Tongue (tissue), 2 donors: ENCODE data around the gene NOXA1. TPM values are rescaled to one million over a fixed set of nuclear protein-coding genes. Genes with fewer than 3 reads are reported as not detected.

Source experiments
- DNase-seq: peaks from one replicate; pipeline ENCODE4 v3.0.0-alpha.2; 2015
- total RNA-seq: library from RNA; depleted of rRNA; stranded (reverse); fragments of >200 nt; gene quantifications from one replicate; pipeline ENCODE4 v1.2.3, GENCODE V29; 2014

NOXA1 gene
- total RNA-seq, 1 donor from 2014 or later, result 1.2 TPM

DNA sequence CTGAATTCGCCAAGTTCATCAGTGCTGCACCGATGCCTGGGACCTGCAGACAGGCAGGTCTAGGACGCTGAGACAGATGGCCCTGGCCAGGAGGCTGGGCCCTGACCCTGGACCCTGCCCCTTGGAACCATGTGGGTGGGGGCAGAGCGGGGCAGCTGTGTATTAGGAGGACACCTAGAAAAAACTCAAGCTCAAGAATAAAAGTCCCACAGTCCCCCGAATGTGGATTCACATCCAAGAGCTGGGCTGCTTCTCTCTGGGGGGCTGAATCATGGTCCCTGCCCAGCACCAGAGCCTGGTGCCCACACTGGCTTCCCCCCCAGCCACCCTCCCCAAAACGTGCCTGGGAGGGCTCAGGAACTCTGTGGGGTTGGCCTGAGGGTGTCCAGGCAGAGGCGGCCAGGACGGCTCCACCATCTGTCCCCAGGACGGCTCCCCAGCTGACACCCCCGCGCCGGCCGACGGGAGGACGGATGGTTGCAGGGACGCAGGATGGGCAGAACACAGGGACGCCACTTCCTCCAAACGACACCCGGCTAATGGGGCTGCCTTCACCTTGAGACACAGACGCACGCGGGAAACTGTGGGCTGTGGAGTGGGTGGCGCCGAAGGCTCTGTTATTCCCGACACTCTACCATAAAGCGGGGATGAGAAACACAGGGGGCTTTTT, 35.2 kb upstream of the NOXA1 start:
- no peak for DNase-seq

DNA sequence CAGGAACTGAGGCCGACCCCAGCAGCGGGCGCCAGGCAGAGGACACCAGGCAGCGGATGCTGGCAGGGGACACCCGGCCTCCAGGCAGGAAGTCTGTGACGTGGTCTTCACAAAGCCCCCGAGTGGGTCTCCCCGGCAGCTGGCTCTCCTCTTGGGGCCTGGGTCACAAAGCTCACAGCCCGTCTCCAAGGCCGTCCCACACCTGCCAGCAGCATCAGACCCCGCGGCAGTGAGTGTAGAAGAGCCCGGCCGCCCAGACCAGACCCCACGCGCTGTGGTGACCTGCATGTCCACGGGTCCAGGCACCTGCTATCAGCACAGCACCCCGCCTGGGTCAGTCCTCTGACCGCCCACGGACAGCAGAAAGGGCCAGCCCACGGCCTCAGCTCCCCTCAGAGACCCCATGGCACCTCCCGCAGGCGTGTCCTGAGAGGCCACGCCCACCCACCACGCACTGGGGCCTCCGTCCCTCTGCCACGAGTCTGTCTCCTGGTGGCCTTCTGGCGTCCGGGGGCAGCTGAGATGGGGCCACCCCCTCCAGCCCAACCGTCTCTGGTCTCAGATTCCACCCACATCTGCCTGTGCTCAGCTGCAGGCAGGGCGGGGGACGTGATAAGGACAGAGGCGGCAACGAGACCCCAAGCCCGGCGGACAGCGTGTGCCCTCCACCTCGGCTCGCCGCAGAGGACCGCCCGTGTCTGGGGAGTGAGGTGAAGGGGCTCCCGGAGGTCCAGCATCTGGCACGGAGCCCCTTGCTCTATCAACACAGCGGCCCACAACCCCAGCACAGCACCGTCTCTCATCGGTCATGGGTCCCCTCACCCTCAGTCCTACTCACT, 34.4 kb upstream of the NOXA1 start:
- DNase-seq, result no peak

DNA sequence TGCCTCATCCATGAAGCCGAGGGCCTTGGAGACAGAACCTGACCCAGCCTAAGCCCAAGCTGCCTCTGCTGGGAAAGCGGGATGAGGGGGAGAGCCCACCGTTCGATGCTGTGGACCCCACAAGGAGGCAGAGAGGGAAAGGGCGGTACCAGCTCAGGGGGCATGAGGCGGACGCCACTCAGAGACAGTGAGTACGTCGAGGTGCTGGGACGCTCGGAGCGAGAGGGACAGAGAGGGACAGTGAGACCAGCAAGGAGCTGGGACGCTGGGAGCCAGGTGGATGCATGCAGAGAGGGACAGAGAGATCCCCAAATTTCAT, 33.8 kb upstream of the NOXA1 start:
- no peak for DNase-seq

DNA sequence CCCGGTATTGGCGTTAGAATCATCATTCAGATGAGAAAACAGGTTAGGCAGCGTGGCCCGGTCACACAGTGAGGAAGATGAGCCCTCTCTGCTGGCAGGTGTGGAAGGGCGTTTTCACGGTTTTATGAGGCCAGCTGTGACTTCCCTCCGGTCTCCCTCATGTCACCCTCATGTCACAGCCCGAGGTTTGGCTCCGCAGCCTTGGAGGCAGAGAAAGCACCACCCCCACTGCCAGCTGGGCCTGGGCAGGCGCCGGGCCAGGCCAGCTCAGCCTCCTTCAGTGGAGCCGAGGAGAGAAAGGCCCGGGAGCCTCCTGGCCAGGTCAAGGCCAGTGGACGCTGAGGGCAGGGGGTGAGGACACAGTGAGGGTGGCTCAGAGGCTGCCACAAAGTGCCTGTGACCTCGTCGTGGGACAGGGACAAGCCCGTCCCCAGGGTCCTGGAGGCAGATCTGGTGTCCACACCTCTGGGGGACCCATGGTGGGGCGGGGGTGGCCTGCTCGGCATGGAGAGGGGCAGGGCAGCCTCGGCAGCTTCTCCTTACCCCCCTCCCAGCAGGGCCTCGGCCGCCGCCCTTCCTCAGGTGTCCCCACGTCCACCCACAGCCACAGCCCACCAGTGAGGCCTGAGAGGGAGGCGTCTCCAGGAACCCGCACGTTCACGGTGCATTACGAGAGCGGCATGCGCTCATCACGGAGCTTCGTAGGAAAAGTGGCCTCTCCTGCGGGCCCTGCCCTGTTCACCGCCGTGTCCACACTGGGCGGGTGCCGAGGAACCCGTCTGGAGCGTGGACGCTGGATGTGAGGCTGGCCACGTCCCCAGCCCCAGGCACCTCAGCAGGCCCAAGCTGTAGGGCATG, 32.4 kb upstream of the NOXA1 start:
- peak; percentile 70 for DNase-seq

DNA sequence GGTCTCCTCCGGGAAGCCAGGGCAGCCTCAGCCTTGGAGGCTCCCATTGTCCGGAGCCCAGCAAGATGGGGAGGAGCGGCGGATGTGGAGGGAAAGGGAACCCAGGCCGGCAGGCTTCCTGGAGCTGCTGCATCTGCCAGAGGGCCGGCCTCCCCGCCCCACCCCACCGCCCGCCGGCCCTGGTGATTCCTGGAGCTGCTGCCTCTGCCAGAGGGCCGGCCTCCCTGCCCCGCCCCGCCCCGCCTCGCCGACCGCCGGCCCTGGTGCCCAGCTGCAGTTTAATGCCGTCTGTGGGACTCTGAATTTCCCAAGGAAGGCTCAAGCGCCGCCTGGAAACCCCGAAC, 31.8 kb upstream of the NOXA1 start:
- no peak for DNase-seq

DNA sequence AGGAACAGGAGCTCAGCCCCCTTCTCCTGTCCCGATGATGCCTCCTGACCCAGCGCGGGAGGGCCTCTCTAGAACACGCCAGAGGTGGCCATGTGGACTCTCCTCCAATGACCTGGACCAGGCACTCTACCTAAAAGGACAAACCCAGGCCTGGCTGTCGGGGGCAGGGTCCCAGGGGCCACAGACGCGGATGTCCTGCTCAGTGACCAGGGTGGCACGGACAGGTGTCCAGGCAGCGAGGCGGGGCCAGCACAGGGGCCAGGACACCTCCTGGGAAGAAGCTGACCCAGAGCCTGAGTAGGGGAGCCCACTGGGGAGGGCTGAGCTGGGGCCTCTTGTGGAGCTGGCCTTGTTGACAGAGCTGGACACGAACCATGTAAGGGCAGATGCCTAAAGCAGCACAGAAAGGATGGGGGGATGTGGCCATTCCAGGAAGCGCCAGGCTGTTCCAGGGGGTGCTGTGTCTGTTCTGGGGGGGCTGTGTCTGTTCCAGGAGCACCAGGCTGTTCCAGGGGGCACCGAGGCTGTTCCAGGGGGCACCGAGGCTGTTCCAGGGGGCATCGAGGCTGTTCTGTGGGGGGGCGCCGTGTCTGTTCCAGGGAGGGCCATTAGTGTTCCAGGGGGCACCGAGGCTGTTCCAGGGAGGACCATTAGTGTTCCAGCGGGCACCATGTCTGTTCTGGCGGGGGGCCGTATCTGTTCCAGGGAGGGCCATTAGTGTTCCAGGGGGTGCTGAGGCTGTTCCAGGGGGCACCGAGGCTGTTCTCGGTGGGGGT, 30.8 kb upstream of the NOXA1 start:
- no peak for DNase-seq

DNA sequence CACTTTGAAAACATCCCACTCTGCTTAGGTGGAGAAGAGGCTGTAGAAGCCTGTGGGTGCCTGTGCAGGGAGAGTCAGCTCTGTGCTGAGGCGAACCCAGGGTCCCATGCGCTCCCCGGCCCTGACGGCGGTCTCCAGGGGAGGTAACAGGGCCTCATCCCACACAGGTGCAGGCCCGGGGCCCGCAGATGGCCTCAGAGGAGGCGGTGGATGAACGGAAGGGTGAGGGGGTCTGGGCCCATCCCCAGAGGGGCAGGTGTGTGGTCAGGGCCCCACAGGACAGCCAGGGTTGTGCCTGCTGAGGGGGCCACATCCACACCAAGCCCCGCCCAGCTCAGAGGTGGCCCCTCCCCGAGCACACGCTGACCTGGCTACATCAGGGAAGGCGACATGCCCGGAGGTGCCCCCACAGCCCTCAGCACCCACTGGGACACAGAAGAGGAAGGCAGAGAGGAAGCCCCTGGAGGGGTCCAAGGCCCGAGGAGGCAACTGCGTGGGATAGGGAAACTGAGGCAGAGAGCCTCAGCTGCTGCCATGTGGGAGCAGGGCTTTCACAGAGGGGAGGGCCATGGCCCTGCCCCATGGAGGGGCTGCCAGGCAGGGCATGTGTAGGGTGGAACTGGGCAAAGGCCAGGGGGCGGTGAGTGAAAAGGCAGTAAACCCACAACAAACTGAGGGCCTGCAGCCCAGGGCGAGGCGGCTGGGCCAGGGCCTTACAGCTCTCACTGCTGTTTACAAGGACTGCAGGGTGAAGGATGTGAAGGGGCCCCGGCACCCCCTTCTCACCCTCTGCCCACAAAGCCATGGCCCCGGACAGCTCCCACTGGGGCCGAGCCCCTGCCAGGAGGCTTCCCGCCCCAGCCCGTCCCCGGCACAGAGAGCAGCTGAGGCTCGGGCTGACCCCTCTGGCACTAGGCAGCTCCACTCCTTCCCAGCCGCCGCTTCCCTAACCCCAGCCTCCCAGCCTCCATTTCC, 29.7 kb upstream of the NOXA1 start:
- DNase-seq, result no peak

DNA sequence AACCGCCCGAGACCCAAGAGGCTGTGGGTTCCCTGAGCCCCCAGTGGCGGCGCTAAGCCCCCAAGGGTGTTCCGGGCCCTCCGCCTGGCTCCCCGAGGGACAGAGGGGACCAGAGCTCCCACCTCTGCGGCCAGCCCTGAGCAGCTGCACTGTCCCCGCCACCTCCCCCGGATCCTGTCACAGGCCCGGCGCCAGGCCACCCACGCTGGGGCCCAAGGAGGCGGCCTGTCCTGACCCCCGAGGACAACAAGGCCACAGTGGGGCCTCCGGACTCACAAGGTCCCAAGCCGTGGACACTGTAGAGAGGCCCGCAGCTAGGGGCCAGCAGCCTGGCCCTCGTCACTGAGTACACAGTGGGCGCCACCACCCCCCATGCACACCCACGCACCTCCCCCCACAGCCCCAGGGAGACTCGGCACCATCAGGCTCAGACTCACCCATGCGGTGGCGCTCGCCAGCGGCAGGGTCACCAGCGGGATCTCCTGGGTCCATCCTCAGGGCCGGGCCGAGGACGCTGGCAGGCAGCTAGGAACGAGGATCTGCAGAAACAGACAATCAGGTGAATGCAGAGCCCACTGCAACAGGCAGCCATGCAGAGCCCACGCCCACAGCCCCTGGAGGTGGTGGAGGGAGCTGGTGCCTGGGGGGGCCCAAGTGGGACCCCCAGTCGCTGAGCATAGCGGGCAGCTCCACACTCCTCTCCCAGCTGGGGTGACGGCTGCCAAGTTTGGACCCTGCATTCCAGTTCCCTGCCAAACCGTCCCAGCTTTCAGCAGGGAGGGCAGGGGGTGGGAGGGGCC, 28.1 kb upstream of the NOXA1 start:
- no peak for DNase-seq

DNA sequence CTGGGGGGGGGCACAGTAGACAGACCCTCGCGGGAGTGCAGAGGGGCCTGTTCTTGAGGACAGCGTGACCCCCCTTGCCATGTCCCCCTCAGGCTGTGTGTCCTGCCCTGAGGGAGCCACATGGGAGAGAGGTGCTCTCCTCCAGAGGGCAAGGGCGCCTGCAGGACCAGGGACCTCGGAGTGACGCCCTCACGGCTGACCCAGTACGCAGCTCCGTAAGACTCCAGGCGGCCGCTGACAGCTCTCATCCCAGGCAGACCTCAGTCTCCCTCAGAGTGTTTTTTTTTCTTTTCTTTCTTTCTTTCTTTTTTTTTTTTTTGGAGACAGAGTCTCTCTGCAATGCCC, 27.6 kb upstream of the NOXA1 start:
- no peak for DNase-seq

DNA sequence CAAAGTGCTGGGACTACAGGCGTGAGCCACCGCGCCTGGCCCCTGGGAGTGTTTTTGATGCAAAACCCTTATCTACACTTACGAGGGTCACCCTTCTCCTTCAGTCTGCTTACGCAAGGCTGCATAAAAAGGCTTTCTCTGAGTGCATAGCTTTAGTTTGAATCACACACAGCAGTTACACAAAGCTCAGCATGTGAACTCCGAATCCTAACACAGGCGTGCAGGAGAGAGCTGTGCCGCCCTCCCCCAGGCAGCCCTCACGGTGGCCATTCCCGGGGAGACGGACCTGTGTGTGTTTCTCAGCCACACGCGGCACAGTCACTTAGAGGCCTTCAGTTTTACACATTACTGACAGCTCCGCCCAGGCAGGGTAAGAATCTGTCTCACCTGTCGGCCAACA, 27.0 kb upstream of the NOXA1 start:
- DNase-seq, result no peak

DNA sequence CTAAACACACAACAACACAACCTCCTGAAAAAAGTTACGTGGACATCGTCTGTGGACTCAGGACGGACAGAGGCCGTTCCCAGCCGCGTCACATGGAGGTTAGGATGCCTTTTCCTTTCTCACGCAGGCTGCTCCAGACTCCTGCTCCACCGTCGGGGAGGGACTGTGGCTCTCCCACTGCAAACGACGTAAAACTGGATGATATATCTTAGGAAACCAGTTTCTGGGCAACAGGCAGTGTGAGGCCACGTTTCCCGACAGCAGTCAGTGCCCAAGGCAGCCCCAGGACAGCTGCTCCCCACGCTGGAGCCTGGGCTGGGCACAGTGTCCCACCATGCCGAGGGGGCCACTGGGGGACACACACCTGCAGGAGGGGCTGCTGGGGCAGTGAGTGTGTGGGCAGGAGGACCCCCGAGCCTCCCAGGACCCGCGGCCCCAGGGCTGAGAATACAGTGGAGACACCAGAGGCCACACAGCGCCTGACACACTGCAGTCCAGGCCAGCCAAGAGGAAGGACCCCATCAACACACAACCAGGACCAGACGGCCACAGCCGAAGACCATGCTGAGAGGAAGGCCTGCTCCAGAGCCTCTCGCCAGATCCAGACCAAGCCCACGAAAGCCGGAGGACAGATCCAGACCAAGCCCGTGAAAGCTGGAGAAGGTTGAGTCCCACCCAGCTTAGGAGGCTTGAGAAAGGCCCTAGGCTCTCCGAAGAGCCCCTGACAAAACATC, 26.4 kb upstream of the NOXA1 start:
- no peak for DNase-seq

DNA sequence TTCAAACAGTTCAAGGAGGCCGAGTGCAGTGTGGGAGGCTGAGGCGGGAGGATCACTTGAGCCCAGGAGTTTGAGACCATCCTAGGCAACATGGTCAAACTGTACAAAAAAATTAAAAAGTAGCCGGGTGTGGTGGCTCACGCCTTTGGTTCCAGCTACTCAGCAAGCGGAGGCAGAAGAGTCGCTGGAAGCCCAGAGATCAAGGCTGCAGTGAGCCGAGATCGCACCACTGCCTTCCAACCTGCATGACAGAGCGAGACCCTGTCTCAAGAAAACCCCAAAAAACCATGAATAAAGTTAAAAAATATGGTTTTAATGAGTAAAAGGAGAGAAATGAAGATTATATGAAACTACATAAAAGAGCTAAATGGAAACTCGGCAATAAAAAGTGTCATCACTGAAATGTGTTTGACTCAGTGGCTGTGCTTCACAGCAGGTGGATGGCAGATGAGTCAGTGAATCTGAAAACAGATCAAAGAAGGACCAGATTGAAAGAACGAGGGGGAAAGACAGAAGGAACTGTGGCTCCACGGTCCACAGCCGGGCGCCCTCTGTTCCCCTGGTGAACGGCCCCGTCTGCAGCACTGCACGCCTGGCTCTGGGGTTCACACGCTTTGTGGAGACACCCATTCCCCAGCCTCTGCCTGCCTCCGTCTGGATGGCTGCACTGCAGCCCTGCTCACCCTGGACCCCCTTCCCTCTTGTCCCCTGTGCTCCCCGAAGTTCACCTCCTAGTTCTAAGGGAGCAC, 25.3 kb upstream of the NOXA1 start:
- DNase-seq, result no peak

DNA sequence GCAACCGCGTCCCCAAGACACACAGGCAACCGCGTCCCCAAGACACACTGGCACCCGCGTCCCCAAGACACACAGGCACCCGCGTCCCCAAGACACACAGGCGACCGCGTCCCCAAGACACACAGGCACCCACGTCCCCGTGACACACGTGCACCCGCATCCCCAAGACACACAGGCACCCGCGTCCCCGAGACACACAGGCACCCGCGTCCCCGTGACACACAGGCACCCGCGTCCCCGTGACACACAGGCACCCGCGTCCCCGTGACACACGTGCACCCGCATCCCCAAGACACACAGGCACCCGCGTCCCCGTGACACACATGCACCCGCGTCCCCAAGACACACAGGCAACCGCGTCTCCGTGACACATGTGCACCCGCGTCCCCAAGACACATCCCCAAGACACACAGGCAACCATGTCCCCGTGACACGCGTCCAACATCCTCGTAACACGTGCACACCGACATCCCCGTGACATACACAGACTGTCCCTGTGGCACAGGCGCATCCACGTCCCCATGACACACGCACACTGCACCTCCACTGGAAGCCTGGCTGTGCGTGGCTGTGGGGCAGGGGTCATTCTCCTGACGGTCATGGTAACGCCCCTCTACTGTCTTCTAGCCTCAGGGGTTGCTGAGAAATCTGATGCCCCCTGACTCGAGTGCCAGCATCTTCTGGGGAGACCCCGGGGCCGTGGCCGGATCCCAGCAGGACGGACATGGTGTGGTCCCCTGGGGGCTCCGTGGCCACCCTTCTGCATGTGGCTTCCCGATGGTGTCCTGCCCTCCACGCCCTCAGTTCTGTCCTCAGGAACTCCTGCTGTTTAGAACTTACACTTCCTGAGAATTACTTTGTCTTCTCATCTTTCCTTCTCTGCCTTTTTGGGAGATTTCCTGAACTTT, 24.4 kb upstream of the NOXA1 start:
- DNase-seq, result no peak

DNA sequence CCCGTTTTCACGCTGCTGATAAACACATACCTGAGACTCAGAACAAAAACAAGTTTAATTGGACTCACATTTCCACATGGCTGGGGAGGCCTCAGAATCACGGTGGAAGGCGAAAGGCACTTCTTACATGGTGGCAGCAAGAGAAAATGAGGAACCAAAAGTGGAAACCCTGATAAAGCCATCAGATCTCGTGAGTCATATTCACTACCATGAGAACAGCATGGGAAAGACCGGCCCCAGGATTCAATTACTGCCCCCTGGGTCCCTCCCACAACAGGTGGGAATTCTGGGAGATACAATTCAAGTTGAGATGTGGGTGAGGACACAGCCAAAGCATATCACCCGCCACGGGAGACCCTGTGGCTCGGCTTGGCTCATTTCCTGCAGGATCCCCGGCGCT, 20.4 kb upstream of the NOXA1 start:
- DNase-seq, result no peak

DNA sequence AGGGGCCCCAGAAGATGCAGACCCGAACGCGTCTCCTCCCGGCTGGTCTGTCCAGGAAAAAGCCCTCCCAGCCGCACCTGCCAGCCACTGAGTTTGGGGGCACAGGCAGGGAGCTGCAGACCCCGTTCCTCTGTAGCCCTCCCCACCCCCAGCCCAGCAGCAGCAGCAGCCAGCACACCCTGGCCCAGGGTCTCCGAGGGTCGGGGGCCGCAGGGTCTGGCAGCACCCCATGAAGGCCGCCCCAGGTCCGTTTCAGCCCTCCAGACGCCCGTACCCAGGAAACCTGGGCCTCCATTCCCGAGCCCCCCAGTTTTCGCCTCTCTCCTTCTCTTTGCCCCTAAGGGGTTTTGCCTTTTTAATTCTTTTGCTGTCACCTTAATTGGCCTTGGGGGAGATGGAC, 19.9 kb upstream of the NOXA1 start:
- DNase-seq, result no peak

DNA sequence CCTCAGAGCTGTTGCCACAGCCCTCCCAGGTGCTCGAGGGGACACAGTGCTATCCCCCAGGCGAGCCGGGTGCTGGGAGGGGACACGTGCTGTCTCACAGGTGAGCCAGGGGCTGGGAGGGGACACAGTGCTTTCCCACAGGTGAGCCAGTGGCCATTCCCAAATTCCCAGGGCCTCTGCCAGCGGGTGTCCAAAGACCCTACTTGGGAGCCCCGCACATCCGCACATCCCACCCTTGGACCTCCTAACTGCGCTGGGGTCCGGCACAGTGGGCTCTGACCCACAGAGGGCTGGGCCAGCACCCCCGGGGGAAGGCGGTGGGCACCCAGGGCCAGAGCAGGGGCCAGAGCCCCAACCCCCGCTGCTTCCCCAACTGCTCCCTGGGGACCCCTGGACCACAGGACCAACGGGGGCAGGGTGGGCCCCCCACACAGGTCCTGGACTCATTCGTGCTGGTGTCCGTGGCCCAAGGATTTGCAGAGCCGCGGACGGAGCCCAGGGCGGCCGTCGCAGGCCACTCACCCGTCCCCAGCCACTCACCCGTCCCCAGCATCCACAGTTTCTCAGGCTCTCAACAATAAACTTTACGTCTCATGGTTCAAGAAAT, 18.1 kb upstream of the NOXA1 start:
- no peak for DNase-seq

DNA sequence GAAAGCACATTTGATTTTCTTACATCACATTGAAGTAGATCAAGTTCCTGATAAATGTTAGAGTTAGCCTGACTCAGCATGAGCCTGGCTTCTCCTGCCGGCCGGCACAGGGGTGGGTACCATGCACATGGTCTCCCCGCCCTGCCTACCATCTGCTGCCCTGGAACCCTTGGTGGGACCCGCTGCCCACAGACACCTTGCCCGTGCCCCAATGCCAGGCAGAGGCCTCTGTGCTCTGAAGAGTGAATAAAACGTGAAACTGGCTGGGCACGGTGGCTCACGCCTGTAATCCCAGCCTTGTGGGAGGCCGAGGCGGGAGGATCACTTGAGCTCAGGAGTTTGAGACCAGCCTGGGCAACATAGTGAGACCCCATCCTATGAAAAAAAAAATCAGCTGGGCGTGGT, 17.5 kb upstream of the NOXA1 start:
- DNase-seq, result no peak
